GM19468 (cell line): Measurements from ENCODE around the gene MAP4K3.
A peak's percentile ranks its signal among the peaks of the same experiment; 100 is the strongest.

Experiments
- ATAC-seq: cut with Tn5 transposase; IDR thresholded peaks from one replicate; pipeline ENCODE4 v1.9.1; 2021; ENCODE audit warnings: mild to moderate bottlenecking, moderate library complexity, moderate number of reproducible peaks; ENCODE audit not compliant: unreplicated experiment; ENCODE audit errors: extremely low read depth

MAP4K3 gene

DNA sequence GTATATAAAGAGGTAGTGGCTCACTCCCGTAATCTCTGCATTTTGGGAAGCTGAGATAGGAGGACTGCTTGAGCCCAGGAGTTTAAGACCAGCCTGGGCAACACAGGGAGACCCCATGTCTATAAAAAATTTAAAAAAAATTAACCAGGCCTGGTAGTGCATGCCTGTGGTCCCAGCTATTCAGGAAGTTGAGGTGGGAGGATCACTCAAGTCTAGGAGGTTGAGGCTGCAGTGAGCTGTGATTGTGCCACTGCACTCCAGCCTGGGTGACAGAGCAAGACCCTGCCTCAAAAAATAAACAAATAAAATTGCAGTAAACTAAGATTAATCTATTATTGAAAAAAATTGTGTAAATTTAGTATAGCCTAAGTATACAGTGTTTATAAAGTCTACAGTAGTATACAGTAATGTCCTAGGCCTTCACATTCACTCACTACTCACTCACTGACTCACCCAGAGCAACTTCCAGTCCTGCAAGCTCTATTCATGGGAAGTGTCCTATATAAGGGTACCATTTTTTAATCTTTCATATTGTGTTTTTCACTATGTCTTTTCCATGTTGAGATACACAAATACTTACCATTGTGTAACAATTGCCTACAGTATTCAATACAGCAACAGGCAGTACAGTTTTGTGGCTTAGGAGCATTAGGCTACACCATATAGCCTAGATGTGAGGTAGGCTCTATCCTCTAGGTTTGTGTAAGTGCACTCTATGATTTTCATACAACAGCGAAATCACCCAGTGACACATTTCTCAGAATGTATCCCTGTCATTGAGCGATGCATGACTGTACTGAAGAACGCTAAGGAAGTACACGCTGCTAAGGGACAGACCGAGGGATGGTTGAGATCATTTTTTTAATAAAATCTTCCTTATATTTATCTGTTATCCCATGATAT lies 10.4 kb upstream of the MAP4K3 start:
- ATAC-seq: no peak

DNA sequence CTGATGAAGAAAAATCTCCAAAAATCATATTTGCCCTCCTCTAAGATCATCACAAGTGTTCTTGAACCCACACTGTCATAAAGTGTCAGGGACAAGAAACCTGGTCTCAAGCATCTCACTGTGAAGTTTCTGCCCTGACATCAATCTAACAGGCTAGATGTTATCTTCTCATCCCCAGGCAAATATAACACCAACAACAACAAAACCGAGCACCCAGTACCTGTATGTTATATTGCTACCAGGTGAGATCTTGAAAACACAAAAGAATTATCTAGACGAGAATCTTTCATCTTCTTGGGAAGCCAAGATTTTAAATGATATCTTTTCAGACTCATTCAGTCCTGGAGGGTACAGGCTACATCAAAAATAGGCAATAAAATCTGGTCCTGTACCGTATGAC lies 8.8 kb upstream of the MAP4K3 start:
- ATAC-seq: no peak

DNA sequence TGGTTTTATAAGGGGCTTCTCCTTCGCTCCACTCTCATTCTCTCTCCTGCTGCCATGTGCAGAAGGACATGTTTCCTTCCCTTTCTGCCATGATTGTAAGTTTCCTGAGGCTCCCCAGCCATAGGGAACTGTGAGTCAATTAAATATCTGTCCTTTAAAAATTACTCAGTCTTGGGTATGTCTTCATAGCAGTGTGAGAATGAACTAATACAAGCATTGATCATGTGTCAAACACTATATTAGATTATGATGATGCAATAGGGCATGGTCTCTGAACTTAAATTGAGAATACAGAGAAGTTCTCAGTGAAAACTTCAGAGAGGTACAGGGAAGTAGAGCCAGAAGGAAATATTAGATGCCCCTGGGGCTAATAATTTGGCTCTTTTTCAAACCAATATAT lies 5.9 kb upstream of the MAP4K3 start:
- no peak for ATAC-seq

DNA sequence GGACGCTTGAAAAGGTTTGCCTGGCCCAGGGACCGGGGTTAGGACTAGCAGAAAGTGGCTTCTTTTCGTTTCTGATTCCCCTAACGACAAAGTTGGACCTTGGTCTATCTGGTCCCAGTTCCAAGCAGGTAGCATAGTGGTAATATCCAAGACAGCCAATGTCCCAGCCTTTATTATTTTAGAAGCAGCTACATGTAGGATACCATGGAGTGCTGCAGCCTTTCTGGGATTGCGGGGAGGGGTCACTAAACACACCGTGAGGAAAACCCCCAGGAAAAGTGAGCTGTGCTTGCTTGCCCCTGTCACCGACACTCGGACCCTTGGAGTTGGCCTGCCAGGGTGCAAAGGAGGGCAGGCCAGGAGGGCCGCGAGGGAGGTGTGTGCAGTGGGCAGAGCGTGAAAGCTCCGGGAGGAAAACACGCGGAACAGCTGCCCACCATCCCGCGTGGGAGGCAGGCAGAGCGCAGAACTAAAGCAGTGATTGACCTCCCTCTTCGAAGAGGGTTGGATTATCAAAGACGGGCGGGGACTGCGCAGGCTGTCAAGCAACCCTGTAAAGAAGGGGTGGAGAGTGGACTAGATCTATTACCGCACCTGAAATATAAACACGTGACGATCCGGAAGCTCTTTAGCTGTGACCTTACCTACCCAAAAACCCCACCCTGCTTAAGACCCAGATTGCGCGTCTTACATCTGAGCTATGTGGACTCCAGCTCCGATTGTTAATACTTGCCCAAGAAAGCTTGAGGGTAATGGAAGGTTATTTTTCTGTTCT lies 624 bp upstream of the MAP4K3 start:
- peak; percentile 33 for ATAC-seq

DNA sequence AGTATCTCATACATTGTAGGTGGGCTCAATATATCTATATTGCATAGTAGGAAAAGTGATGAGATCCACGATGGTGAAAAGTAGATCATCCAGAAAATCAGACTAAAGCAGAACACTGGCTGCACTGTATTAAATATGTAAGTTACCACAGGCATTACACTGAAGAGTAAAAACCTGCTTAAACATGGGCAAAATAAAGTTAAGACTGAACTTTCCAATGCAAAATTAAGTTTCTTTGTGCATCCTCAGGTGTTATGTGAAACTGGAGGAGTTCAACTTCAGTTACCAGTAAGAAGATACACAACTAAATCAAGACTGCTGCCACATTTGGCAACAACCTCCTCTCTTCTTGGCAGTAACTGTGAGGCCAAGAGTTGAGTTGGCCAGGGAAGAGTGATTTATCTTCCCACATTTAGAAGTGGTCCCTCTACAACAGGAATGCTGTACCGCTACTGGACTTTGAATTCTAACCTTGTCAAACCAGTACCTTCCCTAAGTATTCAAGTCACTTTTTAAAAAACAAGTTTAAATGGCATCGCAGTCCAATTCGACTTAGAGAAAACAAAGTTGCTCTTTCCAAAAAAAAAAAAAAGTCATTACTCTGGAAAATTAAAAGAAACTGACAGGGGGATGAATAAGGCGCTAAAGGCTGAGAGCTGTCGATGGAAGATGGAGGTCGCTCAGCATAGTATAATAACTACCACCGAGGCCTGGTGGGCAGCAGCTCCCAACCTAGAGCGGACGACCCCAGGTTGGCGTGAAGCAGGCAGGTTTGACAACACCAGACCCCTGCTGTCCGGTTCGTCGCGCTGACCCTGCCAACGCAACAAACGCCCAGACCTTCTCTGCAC lies 1.1 kb downstream of the MAP4K3 start:
- ATAC-seq: no peak

DNA sequence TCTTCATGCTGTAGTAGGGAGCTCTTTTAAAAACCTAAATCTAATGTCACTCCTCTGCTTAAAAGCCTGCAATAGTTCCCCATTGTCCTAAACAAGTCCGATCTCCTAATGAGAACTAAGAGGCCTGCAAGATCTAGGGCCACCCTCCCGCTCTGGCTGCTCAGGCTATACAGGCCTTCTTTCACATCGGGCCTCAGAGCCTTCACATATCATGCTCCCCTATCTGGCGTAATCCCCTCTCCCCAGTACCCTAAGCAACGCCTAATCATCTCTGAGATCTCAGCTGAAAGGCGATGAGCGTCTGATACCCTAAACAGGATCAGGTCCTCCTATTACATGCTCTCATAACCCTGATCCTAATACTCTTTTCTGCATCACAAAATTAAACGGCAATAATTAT lies 1.9 kb downstream of the MAP4K3 start:
- no peak for ATAC-seq

DNA sequence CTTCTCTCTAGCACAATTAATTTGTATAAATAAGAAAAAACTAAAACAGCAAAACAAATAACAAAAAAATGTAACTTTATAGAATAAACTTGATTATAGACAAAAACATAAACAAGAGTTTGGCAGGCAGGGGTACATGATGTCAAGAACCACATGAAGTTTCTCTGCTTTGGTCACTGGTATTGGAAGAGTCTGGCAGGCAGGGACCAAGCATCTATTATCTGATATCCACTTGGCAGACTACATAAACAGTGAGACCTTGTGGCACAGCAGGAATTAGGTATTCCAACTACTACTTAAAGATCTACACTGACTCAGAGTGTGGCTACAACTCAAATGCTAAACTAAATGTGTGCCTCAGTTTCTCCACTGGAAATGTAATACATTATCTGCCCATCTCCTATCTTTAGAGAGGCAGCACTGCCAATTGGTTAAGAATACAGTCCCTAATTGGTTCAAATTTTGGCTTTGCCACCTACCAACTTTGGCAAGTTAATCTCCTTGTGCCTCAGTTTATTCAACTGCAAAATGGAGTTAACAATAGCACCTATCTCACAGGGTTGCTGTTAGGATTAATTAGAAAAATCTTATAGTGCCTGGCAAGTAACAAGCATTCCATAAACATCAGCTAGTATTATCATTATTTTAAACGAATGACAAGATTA lies 2.7 kb downstream of the MAP4K3 start:
- ATAC-seq: no peak

DNA sequence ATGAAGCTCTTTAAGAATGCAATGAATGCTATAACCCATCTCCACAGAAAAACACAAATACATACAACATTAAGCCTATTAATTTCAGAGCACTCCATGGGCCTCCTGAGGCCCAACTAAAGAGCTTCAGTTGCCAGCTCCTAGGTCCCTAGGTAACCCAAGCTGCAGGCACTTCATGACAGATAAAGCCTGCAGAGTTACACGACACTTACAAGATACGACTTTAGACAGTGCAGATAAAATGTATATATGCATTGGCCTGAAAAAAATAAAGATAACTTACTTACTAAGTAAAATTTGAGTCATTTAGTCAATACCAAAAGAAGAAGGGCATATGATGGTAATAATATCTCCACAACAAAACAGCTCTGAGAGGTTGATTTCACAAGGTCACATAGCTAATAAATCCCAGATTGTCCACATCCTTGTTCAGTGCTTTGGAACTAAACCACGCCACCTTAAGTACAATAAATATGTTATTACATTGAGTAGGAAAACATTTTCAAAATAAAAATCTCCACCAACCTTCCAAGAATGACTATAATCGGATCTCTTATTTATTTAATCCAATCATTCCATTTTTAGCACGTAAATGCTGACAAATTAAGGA lies 3.4 kb downstream of the MAP4K3 start:
- no peak for ATAC-seq

DNA sequence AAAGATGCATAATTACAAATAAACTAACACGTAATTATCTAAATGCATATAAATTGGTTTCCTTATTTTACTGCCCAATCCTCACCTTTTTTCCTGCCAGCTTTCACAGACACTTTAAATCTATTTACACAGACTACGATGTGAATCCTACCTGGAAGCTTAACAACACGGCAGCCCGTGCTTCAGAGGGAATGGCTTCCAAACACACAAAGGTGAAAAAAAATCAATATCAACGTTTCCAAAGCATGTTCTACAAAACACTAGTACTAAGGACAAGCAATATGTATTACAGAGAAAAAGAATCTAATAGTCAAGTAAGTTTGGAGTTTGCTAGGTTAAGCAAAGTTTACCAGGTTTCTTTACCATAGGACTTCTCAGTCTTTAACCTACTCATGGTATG lies 4.4 kb downstream of the MAP4K3 start:
- no peak for ATAC-seq

DNA sequence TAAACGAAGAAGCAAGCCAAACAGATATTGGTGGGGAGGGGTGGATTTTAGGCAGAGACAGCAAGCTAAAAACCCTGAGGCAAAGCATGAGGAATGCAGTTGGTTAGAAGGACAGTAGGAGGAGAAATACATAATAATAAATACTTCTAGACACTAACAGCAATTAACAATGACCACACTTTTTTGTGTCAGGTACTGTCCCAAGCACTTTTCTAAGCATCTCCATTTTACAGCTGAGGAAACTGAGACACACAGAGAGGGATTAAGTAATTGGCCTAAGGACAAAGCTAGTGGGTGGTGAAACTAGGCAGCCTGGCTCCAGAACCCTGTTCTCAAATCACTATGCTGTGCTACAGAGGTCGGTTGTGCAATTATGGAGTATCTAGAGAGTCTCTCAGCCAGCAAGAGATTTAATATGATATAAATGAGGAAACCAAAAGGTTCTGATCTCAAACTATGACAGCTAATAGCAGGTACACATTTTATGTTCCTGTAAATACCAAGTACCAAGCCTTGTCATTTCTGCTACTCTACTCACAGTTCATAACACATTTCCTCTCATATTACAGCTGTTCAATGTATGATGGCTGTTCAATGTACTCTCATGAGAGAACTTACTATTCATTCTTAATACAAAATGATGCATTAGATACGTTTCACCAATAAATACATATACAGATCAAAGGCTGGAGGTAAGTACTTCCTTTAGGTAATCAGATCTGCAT lies 5.3 kb downstream of the MAP4K3 start:
- ATAC-seq: no peak

DNA sequence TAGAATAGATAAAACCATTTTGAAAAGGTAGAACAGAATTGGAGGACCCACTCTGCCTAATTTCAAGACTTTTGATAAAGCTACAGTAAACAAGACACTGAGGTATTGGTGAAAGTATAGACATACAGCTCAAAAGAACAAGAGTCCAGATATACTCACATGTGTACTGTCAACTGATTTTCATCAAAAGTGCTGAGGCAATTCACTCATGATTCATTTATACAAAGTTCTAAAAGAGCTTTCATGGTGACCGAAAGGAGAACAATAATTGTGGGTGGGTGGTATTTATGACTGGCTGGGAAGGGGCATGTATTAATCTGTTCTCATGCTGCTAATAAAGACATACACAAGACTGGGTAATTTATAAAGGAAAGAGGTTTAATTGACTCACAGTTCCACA lies 7.3 kb downstream of the MAP4K3 start:
- no peak for ATAC-seq

DNA sequence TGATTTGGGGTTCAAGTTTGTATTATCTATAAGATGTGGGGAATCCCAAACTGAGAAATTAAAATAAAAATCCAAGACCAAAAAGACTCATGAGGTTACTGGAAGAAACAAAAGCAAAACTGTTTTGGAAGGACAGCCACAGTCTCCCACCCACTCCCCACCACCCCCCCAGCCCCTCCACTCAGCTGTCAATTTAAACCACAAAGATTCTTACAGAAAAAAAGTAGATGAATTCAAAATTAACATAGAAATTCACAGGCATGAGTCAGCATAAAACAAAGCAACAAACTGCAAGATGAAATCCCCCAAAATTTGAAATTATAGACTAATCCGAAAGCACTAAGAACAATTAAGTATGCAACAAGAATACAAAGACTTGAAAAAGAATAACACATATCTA lies 12.1 kb downstream of the MAP4K3 start:
- ATAC-seq: no peak

DNA sequence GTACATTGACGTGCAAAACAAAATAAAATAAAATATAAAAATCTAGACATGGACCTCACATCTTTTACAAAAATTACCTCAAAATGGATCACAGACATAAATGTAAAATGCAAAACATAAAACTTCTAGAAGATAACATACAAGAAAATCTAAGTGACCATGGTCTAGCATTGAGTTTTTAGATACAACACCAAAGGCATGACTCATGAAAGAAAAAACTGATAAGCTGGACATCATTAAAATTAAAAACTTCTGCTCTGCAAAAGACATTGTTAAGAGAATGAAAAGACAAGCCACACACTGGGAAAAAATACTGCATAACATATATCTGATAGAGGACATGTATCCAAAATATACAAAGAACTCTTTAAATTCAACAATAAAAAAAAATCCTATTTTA lies 14.4 kb downstream of the MAP4K3 start:
- no peak for ATAC-seq

DNA sequence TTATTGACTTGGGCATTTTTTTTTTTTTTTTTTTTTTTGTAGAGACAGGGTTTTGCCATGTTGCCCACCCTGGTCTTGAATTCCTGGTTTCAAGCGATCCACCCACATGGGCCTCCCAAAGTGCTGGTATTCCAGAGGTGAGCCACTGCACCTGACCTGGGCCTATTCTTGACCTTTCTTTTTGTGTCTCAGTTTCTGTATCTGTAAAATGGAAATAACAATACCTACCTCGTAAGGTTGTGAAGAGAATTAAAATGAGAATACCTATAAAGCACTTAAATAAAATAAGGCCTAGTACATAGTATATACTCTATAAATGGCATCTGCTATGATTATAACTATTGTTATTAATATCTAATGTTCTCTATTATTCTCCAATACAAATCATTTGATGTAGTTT lies 15.7 kb downstream of the MAP4K3 start:
- ATAC-seq: no peak

DNA sequence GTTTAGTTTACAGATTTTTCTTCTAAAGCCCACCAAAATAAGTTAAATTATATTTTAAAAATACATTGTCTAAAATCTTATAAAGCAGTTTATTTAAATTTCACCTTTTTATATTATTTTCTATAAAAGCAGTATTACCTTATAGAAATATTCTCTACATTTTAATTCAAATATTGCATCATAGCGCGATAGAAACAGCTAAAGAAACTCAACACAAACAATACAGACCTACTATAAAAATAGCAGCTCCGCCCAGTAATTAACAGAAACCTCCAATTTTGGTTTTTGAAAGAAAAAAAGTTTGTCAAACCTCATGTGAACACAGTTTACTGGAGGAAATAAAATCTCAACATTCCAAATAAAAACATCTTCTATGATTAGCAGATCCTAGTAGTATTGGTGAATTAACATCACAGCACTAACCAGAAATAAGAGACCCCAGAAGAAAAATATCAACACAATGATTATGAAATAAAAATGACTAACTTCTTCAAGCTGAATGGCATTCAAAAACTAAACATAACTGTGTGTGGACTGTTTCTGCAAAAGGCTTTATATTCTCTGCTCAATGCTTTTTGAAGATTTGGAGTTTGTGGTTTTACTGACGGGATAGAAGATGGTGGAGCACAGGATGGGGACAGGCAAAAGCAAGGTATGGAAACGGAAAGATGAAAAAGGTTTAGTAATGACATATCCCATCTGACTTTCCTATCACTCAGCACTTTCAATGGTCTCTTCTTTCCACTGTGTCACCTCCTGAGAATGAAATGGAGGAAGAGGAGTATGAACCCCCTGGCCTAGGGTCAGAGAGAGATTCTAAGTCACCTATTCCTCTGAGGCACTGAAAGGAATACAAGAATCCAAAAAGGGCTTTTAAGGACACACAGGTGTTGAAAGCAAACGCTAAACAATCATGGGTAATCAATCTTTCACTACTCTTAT lies 17.5 kb downstream of the MAP4K3 start:
- no peak for ATAC-seq

DNA sequence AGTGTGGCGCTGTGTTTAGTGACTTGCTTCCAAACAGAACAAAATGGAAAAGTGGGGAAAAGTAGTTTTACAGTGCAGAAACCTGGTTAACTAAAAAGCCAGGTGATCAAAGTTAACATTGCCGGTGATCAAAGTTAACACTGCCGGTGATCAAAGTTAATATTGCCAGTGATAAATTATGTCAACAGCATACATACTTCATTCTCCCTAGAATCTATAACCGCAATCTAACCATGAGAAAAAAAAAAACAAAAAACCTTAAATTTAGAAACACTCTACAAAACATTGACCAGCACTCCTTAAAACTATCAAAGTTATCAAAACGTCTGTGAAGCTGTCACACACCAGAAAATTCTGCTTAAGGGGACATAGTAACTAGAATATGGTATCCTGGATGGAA lies 18.6 kb downstream of the MAP4K3 start:
- no peak for ATAC-seq

DNA sequence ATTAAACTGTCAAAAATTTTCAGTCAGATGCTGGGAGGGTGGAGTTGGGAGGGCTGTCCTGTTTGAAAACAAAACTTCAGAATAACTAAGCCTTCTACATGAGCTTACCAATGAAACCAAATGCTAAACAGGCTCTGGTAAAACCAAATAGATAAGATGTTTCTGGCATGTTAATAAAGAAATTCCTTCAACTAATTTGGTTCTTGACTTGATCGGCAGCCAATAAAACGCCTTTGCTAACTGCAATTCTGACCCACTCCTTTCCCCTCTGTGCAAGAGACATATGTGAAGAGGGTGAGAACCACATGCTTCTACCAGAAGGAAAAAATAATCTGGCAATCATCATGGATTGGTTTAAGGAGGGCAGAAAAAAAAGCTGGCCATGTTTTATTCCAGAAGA lies 20.9 kb downstream of the MAP4K3 start:
- ATAC-seq: no peak
